ENCODE results near the gene PLA2G2D. TPM values are rescaled to one million over a fixed set of nuclear protein-coding genes. Genes with fewer than 3 reads are reported as not detected.

Gene PLA2G2D
- total and polyA plus RNA-seq, 2 of the 8 experiments (the other 6 are each of a cell fraction or from before 2014, with no cell fraction given), result not detected

GRCh38 chr1:20109223-20109856, 10.0 kb downstream of the PLA2G2D start:
- Histone ChIP-seq H3K4ac (replicated peaks; ENCODE audit: insufficient read length, low read depth, low read length) (no peak overlapping the region), H2BK5ac (ENCODE audit: low read depth, low read length) (0 out of 2 replicates have a peak overlapping the region, but pooled peaks have one; percentile 60), H3K18ac (ENCODE audit: extremely low read depth, low read length) (no peak overlapping the region), H4K5ac (ENCODE audit: insufficient read length, low read depth, low read length) (no peak overlapping the region), H3K4me2 (ENCODE audit: insufficient read depth in 1 of 2, low read depth in 2 of 2, low read length in 2 of 2) (no peak overlapping the region), H4K20me1 (replicated peaks in 1 of 2; ENCODE audit: control insufficient read depth in 1 of 2, insufficient read depth in 2 of 2, low read length in 2 of 2) (no peaks in the 10 kb centered on the region), H3K23me2 (ENCODE audit: low read depth, low read length) (no peaks in the 10 kb centered on the region), H3K56ac (replicated peaks; ENCODE audit: insufficient read length, low read depth, low read length) (no peak overlapping the region), H3K27ac (ENCODE audit: low read depth, low read length) (no peak overlapping the region), H3K4me1 (replicated peaks in 1 of 4; ENCODE audit: control insufficient read depth in 3 of 4, insufficient read depth in 4 of 4, low read length in 3 of 4) (peaks cover 0 to 5% (median 2%) of the 10 kb centered on the region in 4 experiments; a peak in 2 of 7 replicates), H2BK12ac (ENCODE audit: low read depth, low read length) (peak overlapping the region; percentile 2; the same call in 1 of the 2 replicates), H3K14ac (ENCODE audit: insufficient read length) (no peak overlapping the region), H3K27me3 (replicated peaks in 1 of 4; ENCODE audit: control insufficient read depth in 3 of 4, extremely low read depth in 1 of 4, insufficient read depth in 3 of 4, low read length in 3 of 4) (no peaks in the 10 kb centered on the region), H3K4me3 (ENCODE audit: extremely low read depth in 1 of 4, insufficient read depth in 2 of 4, low read depth in 3 of 4, low read length in 4 of 4) (no peak overlapping the region), H3K79me2 (ENCODE audit: control insufficient read depth in 1 of 2, insufficient read depth in 2 of 2, low read length in 2 of 2) (no peaks in the 10 kb centered on the region), H2AFZ (ENCODE audit: low read length) (no peak overlapping the region), H3K36me3 (ENCODE audit: control insufficient read depth in 2 of 4, insufficient read depth in 4 of 4, low read length in 3 of 4) (no peaks in the 10 kb centered on the region), H3K79me1 (ENCODE audit: low read depth, low read length) (no peaks in the 10 kb centered on the region), H2BK20ac (ENCODE audit: low read length) (no peak overlapping the region), H3K9ac (replicated peaks in 1 of 4; ENCODE audit: extremely low read depth in 1 of 4, low read depth in 3 of 4, low read length in 3 of 4) (no peak overlapping the region), H2BK15ac (ENCODE audit: low read length) (no peak overlapping the region), H3K9me3 (ENCODE audit: insufficient read depth in 2 of 2, low read depth in 1 of 2, low read length in 1 of 2) (peaks cover 0 to 3% of the 10 kb centered on the region in 2 experiments; a peak in 2 of 4 replicates), H3K23ac (ENCODE audit: insufficient read length) (no peak overlapping the region), H4K91ac (replicated peaks; ENCODE audit: insufficient read length, low read length) (no peak overlapping the region), H2AK5ac (ENCODE audit: low read depth, low read length) (no peak overlapping the region), H4K8ac (ENCODE audit: extremely low read depth, insufficient read depth, low read length) (no peak overlapping the region), H2BK120ac (replicated peaks; ENCODE audit: low read depth, low read length) (no peak overlapping the region)
- ChIA-PET POLR2A (ENCODE audit: partially characterized antibody) (interaction anchor here (1.4 kb wide), 1 partner anchor 43 kb away, joined by 4 read pairs; no protein-coding TSS in a partner anchor), CTCF (ENCODE audit: partially characterized antibody) (interaction anchor here (0.6 to 3.9 kb wide), 8 partner anchors 8 to 321 kb away, joined by 3 to 14 read pairs (median 6); no protein-coding TSS in a partner anchor)
- 93% methylated on average over 4 of the region's 4 CpGs; no CpG with 5 or more reads in 1 of the 2 experiments for WGBS, 2 experiments (ENCODE audit: extremely low coverage in 1 of 2, insufficient coverage in 1 of 2, insufficient read length in 1 of 2, insufficient replicate concordance in 2 of 2, low coverage in 1 of 2, low lambda C conversion rate in 2 of 2, missing lambda C conversion rate in 1 of 2)
- TF ChIP-seq POU5F1 (IDR thresholded peaks at IDR 0.05; ENCODE audit: low read depth, low read length) (no peak), RNF2 (IDR thresholded peaks at IDR 0.05; ENCODE audit: borderline replicate concordance, low read depth, low read length, missing control alignments, poor library complexity, severe bottlenecking) (no peak), GABPA (IDR thresholded peaks at IDR 0.05; ENCODE audit: borderline replicate concordance, insufficient read depth, low read length) (no peak), POLR2A (IDR thresholded peaks at IDR 0.05; ENCODE audit: control extremely low read depth in 1 of 2, low read depth in 2 of 2, low read length in 2 of 2) (no peak), BRCA1 (IDR thresholded peaks at IDR 0.05; ENCODE audit: low read depth, low read length) (no peak), RFX5 (IDR thresholded peaks at IDR 0.05; ENCODE audit: borderline replicate concordance, low read depth, low read length) (no peak), TAF7 (optimal IDR thresholded peaks at IDR 0.05; ENCODE audit: borderline replicate concordance, low read depth, low read length) (no peak), SIN3A (conservative IDR thresholded peaks at IDR 0.05 in 1 of 2, IDR thresholded peaks at IDR 0.05 in 1 of 2; ENCODE audit: low read depth in 1 of 2, low read length in 2 of 2) (no peak), SP2 (IDR thresholded peaks at IDR 0.05; ENCODE audit: low read length) (no peak), MAFK (IDR thresholded peaks at IDR 0.05; ENCODE audit: low read depth, low read length) (no peak), BACH1 (IDR thresholded peaks at IDR 0.05; ENCODE audit: low read length) (no peak), EGR1 (IDR thresholded peaks at IDR 0.05; ENCODE audit: borderline replicate concordance, low read depth, low read length) (no peak)
- FAIRE-seq (no peak), DNase-seq (ENCODE audit: low read depth in 1 of 2, low spot score in 2 of 2) (no peak)
